B cell (primary cell): ENCODE measurements around the gene MED12L. TPM values are rescaled to one million over a fixed set of nuclear protein-coding genes. Genes with fewer than 3 reads are reported as not detected.

Source experiments
- ATAC-seq: fragments of 200-7000 bp; cut with Tn5 transposase; one replicate; pipeline ENCODE4 v1.10.0; 2021; ENCODE audit warnings: low read depth, mild to moderate bottlenecking, moderate number of reproducible peaks, moderate library complexity
- CTCF ChIA-PET: fragments of 350-600 bp; sonication (Branson Sonifier 250); formaldehyde crosslinking; loops from one replicate; lab custom pipeline; 2021; ENCODE audit warnings: antibody characterized with exemption, inconsistent platforms; lab: Charles Lee
- POLR2A ChIA-PET: fragments of 350-600 bp; sonication (Branson Sonifier 250); formaldehyde crosslinking; loops from one replicate; lab custom pipeline; 2021; ENCODE audit warnings: antibody characterized with exemption; lab: Charles Lee
- DNase-seq: peaks from one replicate; pipeline ENCODE4 v3.0.0; 2013
- H2AFZ ChIP-seq: 2 replicates; pipeline ENCODE4 v1.6.1; 2012; ENCODE audit warnings: mild to moderate bottlenecking, low read depth, low read length; ENCODE audit not compliant: insufficient read depth, poor library complexity, severe bottlenecking
- H3K27ac ChIP-seq, 2 donors: 1 replicate in 1 of 2; 2 replicates in 1 of 2; pipeline ENCODE4 v1.5.1; 2012 to 2013; ENCODE audit warnings: low read length in 2 of 2, mild to moderate bottlenecking in 2 of 2, moderate library complexity in 1 of 2
- H3K27me3 ChIP-seq, 4 experiments: fragments of 200-600 bp in 1 of 4; sonication (generic) in 1 of 4; replicated peaks in 1 of 4; 1 replicate in 2 of 4; 2 replicates in 2 of 4; pipeline versions ENCODE4 v1.6.1 to v1.7.0; 2013 to 2016; ENCODE audit warnings: low read length in 3 of 4, mild to moderate bottlenecking in 2 of 4, mixed read lengths in 1 of 4, moderate library complexity in 1 of 4; ENCODE audit not compliant: insufficient read depth in 4 of 4, control insufficient read depth in 3 of 4; ENCODE audit errors: control extremely low read depth in 1 of 4
- H3K36me3 ChIP-seq, 2 experiments: replicated peaks in 1 of 2; 1 replicate in 1 of 2; 2 replicates in 1 of 2; pipeline versions ENCODE4 v1.6.1 to v1.7.1; 2013; ENCODE audit warnings: low read length in 1 of 2; ENCODE audit not compliant: insufficient read depth in 2 of 2, control insufficient read depth in 1 of 2; ENCODE audit errors: control extremely low read depth in 1 of 2, extremely low read depth in 1 of 2
- H3K4me1 ChIP-seq, 2 donors: fragments of 200-600 bp in 1 of 2; sonication (generic) in 1 of 2; 1 replicate in 1 of 2; 2 replicates in 1 of 2; pipeline versions ENCODE4 v1.5.1 to v1.6.1; 2013 to 2017; ENCODE audit warnings: low read length in 2 of 2; ENCODE audit not compliant: control insufficient read depth in 2 of 2, insufficient read depth in 2 of 2
- H3K4me2 ChIP-seq: replicated peaks from 2 replicates; pipeline ENCODE3; 2012; ENCODE audit warnings: mild to moderate bottlenecking, low read depth, low read length; ENCODE audit not compliant: poor library complexity, severe bottlenecking
- H3K4me3 ChIP-seq, 5 experiments: fragments of 200-600 bp in 1 of 5; sonication (generic) in 1 of 5; 1 replicate in 3 of 5; 2 replicates in 2 of 5; pipeline versions ENCODE4 v1.5.1 to v1.7.0; 2011 to 2016; ENCODE audit warnings: low read length in 4 of 5, mild to moderate bottlenecking in 4 of 5, low read depth in 2 of 5, control low read depth in 1 of 5, moderate library complexity in 1 of 5; ENCODE audit not compliant: insufficient read depth in 1 of 5; ENCODE audit errors: control extremely low read depth in 1 of 5, extremely low read depth in 1 of 5
- H3K79me2 ChIP-seq: fragments of 200-600 bp; sonication (generic); one replicate; pipeline ENCODE4 v1.6.0; 2016; ENCODE audit warnings: low read length; ENCODE audit not compliant: control insufficient read depth, insufficient read depth
- H3K9ac ChIP-seq: fragments of 200-600 bp; sonication (generic); 2 replicates; pipeline ENCODE4 v1.6.1; 2017; ENCODE audit warnings: mild to moderate bottlenecking, low read length, moderate library complexity
- H3K9me3 ChIP-seq, 3 donors: one replicate each; pipeline versions ENCODE4 v1.6.1 to v1.7.1; 2013; ENCODE audit warnings: low read length in 2 of 3; ENCODE audit not compliant: control insufficient read depth in 2 of 3, insufficient read depth in 1 of 3; ENCODE audit errors: control extremely low read depth in 1 of 3
- H4K20me1 ChIP-seq: 2 replicates; pipeline ENCODE4 v1.6.0; 2012; ENCODE audit warnings: mild to moderate bottlenecking, low read length; ENCODE audit not compliant: insufficient read depth, control insufficient read depth, poor library complexity, severe bottlenecking
- H3K27ac Mint-ChIP-seq: one replicate; pipeline ENCODE4 v1.8.0; 2021; ENCODE audit warnings: mixed read lengths
- H3K27me3 Mint-ChIP-seq: one replicate; pipeline ENCODE4 v1.8.0; 2021; ENCODE audit warnings: mixed read lengths
- H3K4me1 Mint-ChIP-seq: one replicate; pipeline ENCODE4 v1.8.0; 2021; ENCODE audit warnings: mixed read lengths
- H3K4me3 Mint-ChIP-seq: one replicate; pipeline ENCODE4 v1.8.0; 2021; ENCODE audit warnings: mixed read lengths
- H3K9me3 Mint-ChIP-seq: one replicate; pipeline ENCODE4 v1.8.0; 2022; ENCODE audit warnings: mixed read lengths; ENCODE audit not compliant: insufficient read depth
- CTCF ChIP-seq: fragments of 200-600 bp; IDR thresholded peaks from one replicate; pipeline ENCODE4 v1.8.0; 2022; ENCODE audit warnings: antibody characterized with exemption, mild to moderate bottlenecking
- EZH2 ChIP-seq: IDR thresholded peaks from 2 replicates; pipeline ENCODE4 v1.6.1; 2012; ENCODE audit warnings: borderline replicate concordance, low read depth, mild to moderate bottlenecking, moderate library complexity, low read length; ENCODE audit not compliant: insufficient read depth, poor library complexity, severe bottlenecking
- WGBS: methylation state at CpG from one replicate; pipeline ENCODE4 v1.1.5; 2013; ENCODE audit warnings: missing lambda C conversion rate; ENCODE audit not compliant: insufficient coverage; 5-methylcytosine and 5-hydroxymethylcytosine counted together
- intact Hi-C: fragments of 100-400 bp; cut with micrococcal nuclease; formaldehyde crosslinking; loops from one replicate; pipeline ENCODE4 v1.10.0; 2022
- polyA plus RNA-seq: library from polyadenylated mRNA; depleted of rRNA; stranded (reverse); fragments of >200 nt; gene quantifications from 2 replicates; pipeline ENCODE4 v1.2.3, GENCODE V29; 2012
- total RNA-seq, 2 donors: library from RNA; stranded (reverse); fragments of 120-200 nt in 1 of 2; gene quantifications; 1 replicate in 1 of 2; 2 replicates in 1 of 2; pipeline versions ENCODE4 v1.2.3 to v1.2.4, GENCODE V29; 2013 to 2022

MED12L gene
- total and polyA plus RNA-seq, 2 donors (not counting 1 experiment from before 2014, with no cell fraction given), result 0.07 to 0.30 TPM

- ChIA-PET POLR2A (no interaction called here), CTCF (no interaction called here)
- H3K27me3 ChIP-seq, result no peaks in the 10 kb centered on the region
- no peak overlapping the region for H3K9ac ChIP-seq
- no peak overlapping the region for H2AFZ ChIP-seq
- no peaks in the 10 kb centered on the region for H3K9me3 Mint-ChIP-seq
- no peak overlapping the region for H3K4me3 ChIP-seq
- H3K4me1 Mint-ChIP-seq, result no peaks in the 10 kb centered on the region
- H3K4me3 Mint-ChIP-seq, result no peak overlapping the region
- DNase-seq (no peak), ATAC-seq (no peak)
- intact Hi-C loops, result no loop called here
- H4K20me1 ChIP-seq, result no peaks in the 10 kb centered on the region
- no peak overlapping the region for H3K4me2 ChIP-seq
- H3K79me2 ChIP-seq, result no peaks in the 10 kb centered on the region
- WGBS, result no CpG with 5 or more reads among the region's 1 CpG
- H3K27ac Mint-ChIP-seq, result no peak overlapping the region
- H3K36me3 ChIP-seq, result no peaks in the 10 kb centered on the region
- no peaks in the 10 kb centered on the region for H3K4me1 ChIP-seq
- H3K27ac ChIP-seq, result no peak overlapping the region
- no peaks in the 10 kb centered on the region for H3K27me3 Mint-ChIP-seq
- TF ChIP-seq CTCF (no peak), EZH2 (no peak)
- no peaks in the 10 kb centered on the region for H3K9me3 ChIP-seq
Measured at GRCh38 chr3:151195826-151196225, 110.4 kb downstream of the MED12L start.

DNA sequence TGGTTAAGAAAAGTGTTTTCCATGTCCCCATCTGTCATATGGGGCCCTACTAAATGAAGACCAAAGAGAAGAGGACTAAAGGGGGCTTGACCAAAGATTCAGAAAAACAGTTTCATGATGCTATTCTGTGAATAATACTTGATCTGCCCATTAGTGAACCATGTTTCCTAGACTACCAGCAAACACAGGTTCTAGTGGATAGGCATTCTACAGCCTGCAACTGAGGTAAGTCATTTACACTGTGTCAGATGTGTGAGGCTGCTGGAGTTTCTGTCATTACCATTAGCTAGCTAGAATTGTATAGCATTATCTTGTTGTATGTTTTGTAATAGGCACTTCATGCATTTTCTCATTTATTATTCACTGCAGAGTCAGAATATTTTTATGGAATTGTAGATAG lies 111.0 kb downstream of the MED12L start:
- H3K4me3 Mint-ChIP-seq, result no peak overlapping the region
- TF ChIP-seq CTCF (no peak), EZH2 (no peak)
- H3K4me1 Mint-ChIP-seq, result no peaks in the 10 kb centered on the region
- Histone ChIP-seq H3K9ac (no peak overlapping the region), H3K27me3 (no peaks in the 10 kb centered on the region), H3K27ac (no peak overlapping the region), H3K4me2 (no peak overlapping the region), H2AFZ (no peak overlapping the region), H3K79me2 (no peaks in the 10 kb centered on the region), H3K36me3 (no peaks in the 10 kb centered on the region), H3K4me3 (no peak overlapping the region), H3K9me3 (no peaks in the 10 kb centered on the region), H3K4me1 (no peaks in the 10 kb centered on the region), H4K20me1 (no peaks in the 10 kb centered on the region)
- ChIA-PET POLR2A (no interaction called here), CTCF (no interaction called here)
- H3K9me3 Mint-ChIP-seq, result no peaks in the 10 kb centered on the region
- intact Hi-C loops, result no loop called here
- DNase-seq, result no peak
- no peak for ATAC-seq
- H3K27ac Mint-ChIP-seq, result no peak overlapping the region
- no peaks in the 10 kb centered on the region for H3K27me3 Mint-ChIP-seq
